Hematopoietic multipotent progenitor cell treated with erythropoietin and hydrocortisone succinate and interleukin-3 and kit ligand, for 17 days (in vitro differentiated cells): Measurements from ENCODE around the gene COMP.

Source experiments
- DNase-seq: peaks from one replicate; pipeline ENCODE4 v3.0.0-alpha.2; 2015; ENCODE audit warnings: low spot score

COMP gene

GRCh38 chr19:18782559-18783225, 8.4 kb downstream of the COMP start:
- no peak for DNase-seq

GRCh38 chr19:18781885-18782527, 9.1 kb downstream of the COMP start:
- DNase-seq, result no peak

GRCh38 chr19:18781047-18781600, 10.0 kb downstream of the COMP start:
- no peak for DNase-seq

DNA sequence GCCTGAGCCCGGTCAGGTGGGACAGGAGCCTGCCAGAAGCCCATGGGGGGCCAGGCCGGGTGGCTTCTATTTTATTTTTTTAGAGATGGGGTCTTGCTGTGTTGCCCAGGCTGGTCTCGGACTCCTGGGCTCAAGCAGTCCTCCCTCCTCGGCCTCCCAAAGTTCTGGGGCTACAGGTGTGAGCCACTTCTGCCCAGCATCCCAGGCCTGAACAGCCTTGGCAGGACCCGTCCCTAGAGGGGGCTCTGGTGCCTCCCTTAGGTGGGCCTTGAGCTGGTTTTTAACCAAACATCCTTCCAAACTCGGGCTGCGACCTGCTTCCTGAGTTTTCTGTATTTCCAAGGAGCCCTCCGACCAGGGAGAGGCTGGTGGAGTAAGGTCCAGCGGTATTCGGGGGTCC, 10.5 kb downstream of the COMP start:
- no peak for DNase-seq

GRCh38 chr19:18780081-18780480, 11.0 kb downstream of the COMP start:
- no peak for DNase-seq

DNA sequence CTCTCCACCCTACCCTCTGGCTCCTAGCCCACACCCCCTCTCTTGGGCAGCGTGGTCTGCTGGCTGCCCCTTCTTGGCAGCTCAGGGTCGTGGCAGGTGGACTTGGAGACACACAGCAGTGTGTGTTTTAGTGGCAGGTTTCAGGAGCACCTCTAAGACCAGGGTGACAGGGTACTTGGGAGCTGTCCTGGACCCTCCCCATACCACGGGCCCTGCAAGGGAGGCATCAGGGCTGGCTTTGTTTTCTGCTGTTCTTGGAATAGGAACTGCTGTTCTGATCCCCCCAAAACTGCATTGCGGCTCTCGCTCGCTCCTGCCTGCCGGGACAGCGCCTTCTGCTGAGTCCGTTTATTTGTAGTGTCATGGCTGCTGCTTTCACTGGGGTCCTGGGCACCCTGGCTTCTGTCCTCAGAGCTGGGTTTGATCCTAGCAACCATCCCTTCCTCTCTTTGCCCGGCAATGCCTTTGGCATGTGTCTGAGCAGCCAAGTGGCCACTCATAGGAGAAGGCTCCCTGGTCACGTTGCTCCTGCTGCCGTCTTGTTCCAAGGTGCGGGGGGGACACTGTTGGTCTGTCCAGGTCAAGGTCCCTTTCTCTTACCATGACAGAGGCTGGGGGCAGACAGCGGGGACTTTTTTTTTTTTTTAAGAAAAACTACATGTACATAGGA, 12.1 kb downstream of the COMP start:
- DNase-seq, result no peak

- DNase-seq, result no peak
Observed at GRCh38 chr19:18778076-18778389, 13.1 kb downstream of the COMP start.

GRCh38 chr19:18777301-18778075, 13.6 kb downstream of the COMP start:
- DNase-seq, result no peak

DNA sequence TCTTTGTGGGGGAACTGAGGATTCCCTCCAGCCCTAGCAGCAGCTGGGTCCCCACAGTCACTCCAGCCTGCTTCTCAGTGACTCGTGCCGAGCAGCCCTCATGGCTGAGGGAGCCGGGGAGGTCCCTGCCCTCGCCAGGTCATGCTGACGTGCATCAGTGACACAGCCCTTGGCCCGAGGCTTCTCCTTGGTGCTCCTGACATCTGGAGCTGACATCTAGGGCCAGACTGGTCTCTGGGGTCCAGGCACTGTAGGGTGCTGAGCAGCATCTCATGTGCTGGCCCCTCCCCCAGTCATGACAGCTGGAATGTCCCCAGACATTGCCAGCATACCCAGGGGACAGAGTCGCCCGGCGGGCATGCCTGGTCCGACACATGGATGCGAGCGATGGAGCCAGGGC, 14.4 kb downstream of the COMP start:
- no peak for DNase-seq

- no peak for DNase-seq
Observed at GRCh38 chr19:18776288-18776594, 14.9 kb downstream of the COMP start.

GRCh38 chr19:18775586-18776287, 15.4 kb downstream of the COMP start:
- no peak for DNase-seq

GRCh38 chr19:18774782-18775444, 16.2 kb downstream of the COMP start:
- no peak for DNase-seq

DNA sequence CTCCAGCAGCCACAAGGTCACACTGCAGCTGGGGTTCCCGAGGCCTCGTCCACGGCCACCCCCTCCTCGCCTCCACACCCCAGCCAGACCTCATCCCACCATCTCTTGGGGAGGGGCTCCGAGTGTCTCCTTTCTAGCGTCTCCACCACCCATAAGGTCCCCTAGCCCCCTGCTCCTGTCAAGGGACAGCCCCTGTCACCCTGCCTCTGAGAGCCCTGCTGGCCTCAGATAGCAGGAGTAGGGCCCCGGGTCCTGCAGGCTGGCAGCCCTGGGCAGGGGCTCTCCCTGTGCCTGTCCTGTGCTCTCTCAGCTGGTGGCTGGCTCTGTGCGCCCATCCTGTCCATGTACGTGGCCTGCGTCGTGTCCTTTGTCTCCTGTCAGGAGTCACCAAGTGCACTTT, 17.0 kb downstream of the COMP start:
- no peak for DNase-seq

DNA sequence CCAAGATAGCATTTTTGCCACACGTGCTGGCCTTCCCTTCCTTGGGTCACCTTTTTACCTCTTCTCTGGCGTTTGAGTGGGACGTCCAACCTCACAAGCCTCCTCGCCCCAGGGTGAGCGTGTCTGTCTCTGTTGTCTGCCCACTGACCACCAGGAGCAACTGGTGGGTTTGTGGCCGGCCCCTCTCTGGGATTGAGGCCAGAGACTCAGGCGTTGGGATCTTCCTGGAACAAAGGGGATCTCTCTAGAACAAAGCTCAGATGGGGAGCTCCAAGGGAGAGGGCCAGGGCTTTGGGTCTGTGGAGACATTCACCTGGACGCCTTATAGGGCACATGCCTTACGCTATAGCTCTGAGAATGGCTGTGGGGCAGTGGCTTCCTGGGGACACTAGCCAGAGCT, 17.4 kb downstream of the COMP start:
- no peak for DNase-seq

- DNase-seq, result no peak
Observed at GRCh38 chr19:18772620-18773587, 18.2 kb downstream of the COMP start.

- no peak for DNase-seq
Observed at GRCh38 chr19:18771328-18772242, 19.5 kb downstream of the COMP start.

DNA sequence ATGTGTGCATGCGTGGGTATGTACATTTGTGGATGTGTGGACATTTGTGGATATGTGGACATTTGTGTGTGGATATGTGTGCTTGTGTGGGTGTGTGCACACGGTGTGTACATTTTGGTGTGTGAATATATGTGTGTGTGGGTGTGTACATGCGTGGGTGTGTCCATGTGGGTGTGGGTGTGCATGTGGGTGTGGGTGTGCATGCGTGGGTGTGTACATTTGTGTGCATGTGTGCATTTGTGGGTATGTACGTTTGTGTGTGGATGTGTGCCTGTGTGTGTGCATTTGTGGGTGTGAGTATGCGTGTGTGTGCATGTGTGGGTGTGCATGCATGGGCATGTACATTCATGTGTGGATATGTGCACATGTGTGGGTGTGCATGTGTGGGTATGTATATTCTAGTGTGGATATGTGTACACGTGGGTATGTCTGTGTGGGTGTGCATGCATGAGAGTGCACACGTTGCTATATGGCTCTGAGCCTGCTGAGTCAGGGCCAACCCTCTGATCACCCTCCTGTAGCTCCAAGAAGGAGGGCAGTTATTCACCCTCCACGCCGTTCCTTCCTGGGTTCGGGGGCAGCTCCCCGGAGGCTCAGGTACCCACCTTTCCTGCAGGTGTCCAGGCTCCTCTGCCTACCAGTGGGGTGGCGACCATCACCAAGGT, 20.3 kb downstream of the COMP start:
- DNase-seq, result no peak

- no peak for DNase-seq
Observed at GRCh38 chr19:18769989-18770528, 21.0 kb downstream of the COMP start.
